ENCODE measurements around the gene GDPD5. TPM values are rescaled to one million over a fixed set of nuclear protein-coding genes. Genes with fewer than 3 reads are reported as not detected.

The GDPD5 gene
- polyA plus RNA-seq, 3 donors, result 4.9 to 39.0 (median 7.6) TPM

GRCh38 chr11:75531325-75531724, 5.6 kb upstream of the GDPD5 start:
- Histone ChIP-seq H3K27me3 (ENCODE audit: control insufficient read depth in 2 of 2, insufficient read depth in 2 of 2, low read length in 2 of 2) (no peaks in the 10 kb centered on the region), H3K27ac (ENCODE audit: low read depth in 1 of 2, low read length in 2 of 2) (no peak overlapping the region), H3K4me3 (replicated peaks in 1 of 3; ENCODE audit: low read depth in 2 of 3, low read length in 3 of 3) (no peak overlapping the region), H3K4me1 (ENCODE audit: control insufficient read depth in 1 of 2, insufficient read depth in 2 of 2, low read length in 2 of 2) (peaks cover 7 to 10% of the 10 kb centered on the region in 2 donors), H3K36me3 (replicated peaks in 1 of 2; ENCODE audit: control insufficient read depth in 1 of 2, insufficient read depth in 2 of 2, low read length in 2 of 2) (no peaks in the 10 kb centered on the region), H3K4me2 (replicated peaks; ENCODE audit: extremely low read depth, low read length, poor library complexity, severe bottlenecking) (no peak overlapping the region), H3K9me3 (replicated peaks in 1 of 2; ENCODE audit: control insufficient read depth in 1 of 2, insufficient read depth in 1 of 2, low read length in 2 of 2) (no peaks in the 10 kb centered on the region), H3K79me2 (ENCODE audit: insufficient read depth, low read length) (no peaks in the 10 kb centered on the region), H2AFZ (ENCODE audit: insufficient read depth, low read depth, low read length, poor library complexity, severe bottlenecking) (no peak overlapping the region), H4K20me1 (ENCODE audit: insufficient read depth, low read length) (no peaks in the 10 kb centered on the region), H3K9ac (ENCODE audit: insufficient read depth, low read length, poor library complexity, severe bottlenecking) (no peak overlapping the region)
- TF ChIP-seq CTCF (IDR thresholded peaks at IDR 0.05), result no peak
- no peak overlapping the region for H3K27ac Mint-ChIP-seq
- H3K9me3 Mint-ChIP-seq, result no peaks in the 10 kb centered on the region
- intact Hi-C loops (cut with micrococcal nuclease), result no loop called here
- peaks cover 9 to 20% (median 15%) of the 10 kb centered on the region in 3 donors for H3K27me3 Mint-ChIP-seq (ENCODE audit: low read depth in 3 of 3)
- no peak for DNase-seq
- peaks cover 23% of the 10 kb centered on the region for H3K4me1 Mint-ChIP-seq
- WGBS (ENCODE audit: insufficient coverage), result 83% methylated on average over 4 of the region's 4 CpGs
- H3K36me3 Mint-ChIP-seq, result no peaks in the 10 kb centered on the region
- H3K4me3 Mint-ChIP-seq, result no peak overlapping the region

GRCh38 chr11:75530577-75530976, 4.8 kb upstream of the GDPD5 start:
- H3K27me3 ChIP-seq (ENCODE audit: control insufficient read depth in 2 of 2, insufficient read depth in 2 of 2, low read length in 2 of 2), result no peaks in the 10 kb centered on the region
- Mint-ChIP-seq H3K36me3 (no peaks in the 10 kb centered on the region), H3K27me3 (ENCODE audit: low read depth in 3 of 3) (peaks cover 9 to 23% (median 18%) of the 10 kb centered on the region in 3 donors), H3K27ac (no peak overlapping the region), H3K9me3 (no peaks in the 10 kb centered on the region), H3K4me3 (no peak overlapping the region), H3K4me1 (peaks cover 22% of the 10 kb centered on the region)
- no peaks in the 10 kb centered on the region for H3K36me3 ChIP-seq (replicated peaks in 1 of 2; ENCODE audit: control insufficient read depth in 1 of 2, insufficient read depth in 2 of 2, low read length in 2 of 2)
- no peak overlapping the region for H3K4me3 ChIP-seq (replicated peaks in 1 of 3; ENCODE audit: low read depth in 2 of 3, low read length in 3 of 3)
- no peak overlapping the region for H3K4me2 ChIP-seq (replicated peaks; ENCODE audit: extremely low read depth, low read length, poor library complexity, severe bottlenecking)
- H4K20me1 ChIP-seq (ENCODE audit: insufficient read depth, low read length), result no peaks in the 10 kb centered on the region
- intact Hi-C loops (cut with micrococcal nuclease), result no loop called here
- 57% methylated on average over 3 of the region's 3 CpGs for WGBS (ENCODE audit: insufficient coverage)
- no peaks in the 10 kb centered on the region for H3K9me3 ChIP-seq (replicated peaks in 1 of 2; ENCODE audit: control insufficient read depth in 1 of 2, insufficient read depth in 1 of 2, low read length in 2 of 2)
- no peak overlapping the region for H2AFZ ChIP-seq (ENCODE audit: insufficient read depth, low read depth, low read length, poor library complexity, severe bottlenecking)
- H3K79me2 ChIP-seq (ENCODE audit: insufficient read depth, low read length), result no peaks in the 10 kb centered on the region
- DNase-seq, result no peak
- no peak for TF ChIP-seq CTCF (IDR thresholded peaks at IDR 0.05)
- peaks cover 9 to 14% of the 10 kb centered on the region in 2 donors for H3K4me1 ChIP-seq (ENCODE audit: control insufficient read depth in 1 of 2, insufficient read depth in 2 of 2, low read length in 2 of 2)
- H3K9ac ChIP-seq (ENCODE audit: insufficient read depth, low read length, poor library complexity, severe bottlenecking), result no peak overlapping the region
- no peak overlapping the region for H3K27ac ChIP-seq (ENCODE audit: low read depth in 1 of 2, low read length in 2 of 2)
